VCaP (cell line): Measurements from ENCODE around the gene LIPT2.

Experiments
- H3K27ac ChIP-seq: fragments of 450-650 bp; 2 replicates; pipeline ENCODE4 v1.5.1; 2017
- CTCF ChIP-seq: fragments of 450-650 bp; conservative IDR thresholded peaks from 2 replicates; pipeline ENCODE4 v1.5.1; 2017; ENCODE audit warnings: mild to moderate bottlenecking, moderate library complexity

Gene LIPT2

GRCh38 chr11:74468936-74469335, 24.6 kb downstream of the LIPT2 start:
- no peak for TF ChIP-seq CTCF
- H3K27ac ChIP-seq = no peak overlapping the region

- no peak for TF ChIP-seq CTCF
- H3K27ac ChIP-seq = no peak overlapping the region
Measured at GRCh38 chr11:74468521-74468920, 25.0 kb downstream of the LIPT2 start.

- no peak for TF ChIP-seq CTCF
- H3K27ac ChIP-seq = no peak overlapping the region
Measured at GRCh38 chr11:74468058-74468457, 25.5 kb downstream of the LIPT2 start.

- no peak within 1 kb of the TSS; the same call in 1 of the 2 replicates for H3K27ac ChIP-seq
- TF ChIP-seq CTCF = no peak
Measured at GRCh38 chr11:74466916-74467885, 26.3 kb downstream of the LIPT2 start, which contains the start of gene KCNE3. Gene KCNE3, minus strand, starts transcription at chr11:74467549. Its CDS starts 9,986 bp downstream, at chr11:74457563.

GRCh38 chr11:74465291-74465708, 28.2 kb downstream of the LIPT2 start:
- H3K27ac ChIP-seq = no peak overlapping the region
- TF ChIP-seq CTCF = no peak

- H3K27ac ChIP-seq = no peak overlapping the region
- no peak for TF ChIP-seq CTCF
Measured at GRCh38 chr11:74464746-74465145, 28.8 kb downstream of the LIPT2 start.

GRCh38 chr11:74463216-74463615, 30.3 kb downstream of the LIPT2 start:
- no peak for TF ChIP-seq CTCF
- no peak overlapping the region for H3K27ac ChIP-seq
